K562 (cell line): Measurements from ENCODE around the gene CRIM1. TPM values are rescaled to one million over a fixed set of nuclear protein-coding genes. Genes with fewer than 3 reads are reported as not detected.

ENCODE experiments used
- ATAC-seq: fragments of 200-7000 bp; cut with Tn5 transposase; 3 replicates; pipeline ENCODE4 v1.9.1; 2020; ENCODE audit warnings: moderate library complexity
- BruUV-seq: library from RNA; stranded (reverse); fragments of 400-500 nt; replicated peaks from 2 replicates; lab custom pipeline; 2021; lab: Mats Ljungman, UMichigan
- CTCF ChIA-PET: fragments of 300-600 bp; formaldehyde crosslinking; extraction: SDS; loops from one replicate; lab custom pipeline; 2021; ENCODE audit warnings: low intra/inter-chr PET ratio; lab: Yijun Ruan, JAX
- POLR2A ChIA-PET: fragments of 300-600, 350-650 bp; sonication (Branson Sonifier 250); formaldehyde crosslinking; extraction: SDS; loops from one replicate; lab custom pipeline; 2021; ENCODE audit warnings: antibody characterized with exemption, inconsistent platforms; lab: Yijun Ruan, JAX
- DNase-seq, 4 experiments: peaks; one replicate each; pipeline versions ENCODE4 v3.0.0 to v3.0.0-alpha.2; 2011 to 2018; ENCODE audit warnings: low spot score in 3 of 4, mixed read lengths in 3 of 4; ENCODE audit errors: extremely low read depth in 1 of 4
- FAIRE-seq: peaks from 2 replicates; lab custom pipeline; 2011; peaks lifted over from hg19 to GRCh38; lab: Jason Lieb, UNC
- H2AFZ ChIP-seq: 2 replicates; pipeline ENCODE4 v1.6.0; 2011; ENCODE audit warnings: low read depth, low read length, control low read depth, inconsistent platforms
- H3K27ac ChIP-seq: fragments of 200-600 bp; 3 replicates; pipeline ENCODE4 v1.8.0; 2011; ENCODE audit warnings: low read depth, mild to moderate bottlenecking, control low read depth, inconsistent platforms, low read length, moderate library complexity, mixed read lengths; ENCODE audit errors: extremely low read depth
- H3K27me3 ChIP-seq, 2 experiments: fragments of 300-600 bp in 1 of 2; 2 replicates in 1 of 2; 3 replicates in 1 of 2; pipeline versions ENCODE4 v1.6.0 to v1.8.0; 2011; ENCODE audit warnings: inconsistent platforms in 2 of 2, low read length in 2 of 2, mild to moderate bottlenecking in 1 of 2, mixed read lengths in 1 of 2, moderate library complexity in 1 of 2; ENCODE audit not compliant: control insufficient read depth in 2 of 2, insufficient read depth in 2 of 2
- H3K36me3 ChIP-seq: fragments of 300-600 bp; 3 replicates; pipeline ENCODE4 v1.8.0; 2011; ENCODE audit warnings: mild to moderate bottlenecking, low read length, inconsistent platforms; ENCODE audit not compliant: control insufficient read depth, insufficient read depth
- H3K4me1 ChIP-seq, 2 experiments: fragments of 200-600 bp in 1 of 2; replicated peaks in 1 of 2; 2 replicates in 1 of 2; 3 replicates in 1 of 2; pipeline versions ENCODE4 v1.5.1 to v1.8.0; 2011; ENCODE audit warnings: inconsistent platforms in 2 of 2, low read length in 2 of 2, mild to moderate bottlenecking in 1 of 2, mixed read lengths in 1 of 2, moderate library complexity in 1 of 2; ENCODE audit not compliant: control insufficient read depth in 2 of 2, insufficient read depth in 2 of 2
- H3K4me2 ChIP-seq: 2 replicates; pipeline ENCODE4 v1.6.1; 2011; ENCODE audit warnings: low read length, control low read depth, inconsistent platforms, mixed read lengths; ENCODE audit not compliant: insufficient read depth
- H3K4me3 ChIP-seq: fragments of 200-600 bp; sonication (generic), shearing (Covaris generic); 2 replicates; pipeline ENCODE4 v1.5.1; 2016; ENCODE audit warnings: control low read depth, inconsistent platforms
- H3K79me2 ChIP-seq: fragments of 200-600 bp; 3 replicates; pipeline ENCODE4 v1.8.0; 2011; ENCODE audit warnings: low read length, inconsistent platforms; ENCODE audit not compliant: control insufficient read depth, insufficient read depth
- H3K9ac ChIP-seq, 2 experiments: 2 replicates each; pipeline versions ENCODE4 v1.6.0 to v1.6.1; 2011; ENCODE audit warnings: low read depth in 2 of 2, low read length in 2 of 2, control low read depth in 1 of 2, inconsistent platforms in 1 of 2, mild to moderate bottlenecking in 1 of 2, mixed read lengths in 1 of 2; ENCODE audit not compliant: insufficient read depth in 1 of 2
- H3K9me1 ChIP-seq: one replicate; pipeline ENCODE4 v1.6.0; 2011; ENCODE audit warnings: inconsistent platforms, mild to moderate bottlenecking, low read length, moderate library complexity; ENCODE audit not compliant: control insufficient read depth, insufficient read depth
- H3K9me3 ChIP-seq: replicated peaks from 2 replicates; pipeline ENCODE4 v1.5.1; 2011; ENCODE audit warnings: low read depth, low read length, inconsistent platforms; ENCODE audit not compliant: control insufficient read depth, insufficient read depth
- H4K20me1 ChIP-seq: replicated peaks from 2 replicates; pipeline ENCODE4 v1.6.1; 2011; ENCODE audit warnings: low read length, inconsistent platforms, mixed read lengths; ENCODE audit not compliant: control insufficient read depth, insufficient read depth
- ARID4B ChIP-seq: sonication (generic); formaldehyde crosslinking; IDR thresholded peaks from 2 replicates; pipeline ENCODE4 v1.8.0; 2022; ENCODE audit warnings: mild to moderate bottlenecking, missing genetic modification reagents
- ILF3 ChIP-seq: fragments of 450-650 bp; IDR thresholded peaks from 2 replicates; pipeline ENCODE4 v1.6.1; 2018; ENCODE audit warnings: antibody characterized with exemption, mild to moderate bottlenecking, moderate library complexity, borderline replicate concordance
- NELFE ChIP-seq: IDR thresholded peaks from 2 replicates; pipeline ENCODE4 v1.6.1; 2011; ENCODE audit warnings: mild to moderate bottlenecking; ENCODE audit not compliant: insufficient read depth, insufficient read length
- NR0B1 ChIP-seq: fragments of 450-650 bp; IDR thresholded peaks from one replicate; pipeline ENCODE4 v1.6.1; 2018; ENCODE audit warnings: mild to moderate bottlenecking, moderate library complexity; ENCODE audit not compliant: partially characterized antibody
- POLR2H ChIP-seq: IDR thresholded peaks from 2 replicates; pipeline ENCODE4 v1.6.1; 2016; ENCODE audit warnings: missing genetic modification characterization, low read depth, mild to moderate bottlenecking, control low read depth, missing compliant biosample characterization, moderate library complexity
- RAD21 ChIP-seq, 2 experiments: fragments of 250-450 bp in 1 of 2; fragments of 450-650 bp in 1 of 2; sonication (Bioruptor Pico) in 1 of 2; formaldehyde crosslinking in 1 of 2; IDR thresholded peaks in 1 of 2; conservative IDR thresholded peaks in 1 of 2; 2 replicates each; pipeline versions ENCODE4 v1.4.0 to v1.8.0; 2020 to 2022; ENCODE audit warnings: mild to moderate bottlenecking in 2 of 2, moderate library complexity in 1 of 2
- SMC3 ChIP-seq: conservative IDR thresholded peaks from 2 replicates; pipeline ENCODE4 v1.6.1; 2011; ENCODE audit warnings: low read depth, low read length, improper control_type of control experiment; ENCODE audit not compliant: insufficient read depth
- ZNF253 ChIP-seq: fragments of 250-450 bp; sonication (Bioruptor Pico); conservative IDR thresholded peaks from 2 replicates; pipeline ENCODE4 v1.6.1; 2021; ENCODE audit warnings: mild to moderate bottlenecking
- ZNF280B ChIP-seq: fragments of 250-450 bp; sonication (Bioruptor Pico); IDR thresholded peaks from 2 replicates; pipeline ENCODE4 v1.5.1; 2021; ENCODE audit warnings: mild to moderate bottlenecking
- ZNF696 ChIP-seq: fragments of 250-450 bp; sonication (Bioruptor Pico); conservative IDR thresholded peaks from 2 replicates; pipeline ENCODE4 v1.4.0; 2020; ENCODE audit warnings: mild to moderate bottlenecking, moderate library complexity
- WGBS: fragments of 100-300 bp; shearing (Covaris generic); methylation state at CpG from one replicate; pipeline ENCODE4 v1.1.6; 2016; ENCODE audit warnings: low coverage, mixed read lengths; ENCODE audit not compliant: insufficient coverage; ENCODE audit errors: missing lambda C conversion rate; 5-methylcytosine and 5-hydroxymethylcytosine counted together
- in situ Hi-C: fragments of 300-500 bp; cut with MboI; formaldehyde crosslinking; loops from 4 replicates; pipeline ENCODE4 v1.15.0; 2018; ENCODE audit warnings: inconsistent platforms, mixed read lengths
- intact Hi-C: fragments of 100-400 bp; cut with micrococcal nuclease; formaldehyde crosslinking; loops from 2 replicates; pipeline ENCODE4 v1.14.2; 2022
- polyA plus RNA-seq, 8 experiments: library from polyadenylated mRNA; depleted of rRNA in 4 of 8; stranded (reverse) in 5 of 8; unstranded in 3 of 8; fragments of >200 nt; fragmentation: Nextera tagmentation in 2 of 8; fragmentation: Illumina TruSeq in 1 of 8; extraction: Ambion mirVana in 2 of 8; extraction: Trizol in 1 of 8; gene quantifications; 2 replicates each; pipeline versions ENCODE4 v1.2.1 to v1.2.3, GENCODE V29; 2011 to 2014; ENCODE audit warnings: inconsistent platforms in 1 of 8, missing spikeins in 1 of 8
- total RNA-seq, 7 experiments: library from RNA; depleted of rRNA in 6 of 7; stranded (reverse); fragments of >200 nt in 6 of 7; fragmentation: Illumina TruSeq in 2 of 7; extraction: Trizol in 2 of 7; gene quantifications; 2 replicates each; pipeline versions ENCODE4 v1.2.1 to v1.2.3, GENCODE V29; 2011 to 2021; ENCODE audit warnings: low replicate concordance in 1 of 7

Gene CRIM1
- total and polyA plus RNA-seq, 9 of the 15 experiments (the other 6 are each of a cell fraction or from before 2014, with no cell fraction given) = 0.01 to 0.36 (median 0.06) TPM; not detected in 1

GRCh38 chr2:36549165-36549574 is 193.6 kb downstream of the CRIM1 start (continued):
- TF ChIP-seq ARID4B (CRISPR knock-in tag) = no peak
- TF ChIP-seq ILF3 = no peak
- no peak for TF ChIP-seq POLR2H
- no peak for TF ChIP-seq NELFE

- CTCF ChIA-PET = no interaction called here
- ATAC-seq (no peak), FAIRE-seq (no peak)
- TF ChIP-seq ZNF696 (no peak), NR0B1 (no peak), SMC3 (no peak), RAD21 (CRISPR knock-in tag; conservative IDR thresholded peaks at IDR 0.05 in 1 of 2, IDR thresholded peaks at IDR 0.05 in 1 of 2) (no peak), ZNF253 (CRISPR knock-in tag) (no peak), ZNF280B (no peak)
These were observed 194.4 kb downstream of the CRIM1 start for GRCh38 chr2:36550006-36550405.

More at GRCh38 chr2:36550006-36550405, 194.4 kb downstream of the CRIM1 start:
- Histone ChIP-seq H3K27ac (no peak overlapping the region), H2AFZ (no peak overlapping the region), H3K79me2 (no peaks in the 10 kb centered on the region), H3K4me2 (no peak overlapping the region), H3K9me3 (no peaks in the 10 kb centered on the region), H4K20me1 (no peaks in the 10 kb centered on the region), H3K4me1 (no peaks in the 10 kb centered on the region), H3K27me3 (no peaks in the 10 kb centered on the region), H3K36me3 (peaks cover 17% of the 10 kb centered on the region; the same call in 2 of the 3 replicates), H3K9me1 (no peaks in the 10 kb centered on the region), H3K4me3 (no peak overlapping the region), H3K9ac (no peak overlapping the region)
- intact Hi-C loops = no loop called here
- no peak for DNase-seq
- BruUV-seq = no TSS peak
- 98% methylated on average over 5 of the region's 5 CpGs for WGBS
- in situ Hi-C loops = no loop called here
- POLR2A ChIA-PET = no interaction called here
